D341Med (cell line): ENCODE data around the gene SLC25A2.
A peak's percentile ranks its signal among the peaks of the same experiment; 100 is the strongest.

ENCODE experiments used
- DNase-seq: peaks from one replicate; pipeline ENCODE4 v3.0.0; 2012; ENCODE audit warnings: low spot score

Gene SLC25A2

GRCh38 chr5:141313711-141314110 is 9.9 kb upstream of the SLC25A2 start:
- no peak for DNase-seq

- DNase-seq: no peak
Measured at GRCh38 chr5:141306630-141307029, 2.8 kb upstream of the SLC25A2 start.

- DNase-seq: no peak
Measured at GRCh38 chr5:141298376-141298775, 5.5 kb downstream of the SLC25A2 start.

- DNase-seq: peak; percentile 55
Measured at GRCh38 chr5:141272906-141273305, 30.9 kb downstream of the SLC25A2 start.

GRCh38 chr5:141269195-141269594 is 34.7 kb downstream of the SLC25A2 start:
- no peak for DNase-seq

- no peak for DNase-seq
Measured at GRCh38 chr5:141261238-141261546, 42.7 kb downstream of the SLC25A2 start.

GRCh38 chr5:141260458-141261237 is 43.2 kb downstream of the SLC25A2 start:
- DNase-seq: no peak

GRCh38 chr5:141258948-141259347 is 44.9 kb downstream of the SLC25A2 start:
- DNase-seq: no peak

- DNase-seq: no peak
Measured at GRCh38 chr5:141258464-141258863, 45.4 kb downstream of the SLC25A2 start.
